GM12878 (cell line): ENCODE measurements around the gene COLQ.

Experiments used
- NFYA ChIP-seq: IDR thresholded peaks from 2 replicates; pipeline ENCODE4 v1.6.1; 2011; ENCODE audit warnings: low read depth, mild to moderate bottlenecking, low read length, improper control_type of control experiment, borderline replicate concordance
- RAD51 ChIP-seq: fragments of 450-650 bp; IDR thresholded peaks from 2 replicates; pipeline ENCODE4 v1.6.1; 2016; ENCODE audit warnings: moderate library complexity, mild to moderate bottlenecking, inconsistent platforms

GRCh38 chr3:15460891-15461531 is 60.5 kb downstream of the COLQ start:
- TF ChIP-seq RAD51: no peak
- no peak for TF ChIP-seq NFYA
